Adrenal gland (tissue), 5 donors: Measurements from ENCODE around the gene SCRN3.

Experiments used
- POLR2A ChIP-seq, 2 donors: fragments of 450-650 bp; IDR thresholded peaks; one replicate each; pipeline ENCODE4 v1.6.1; 2017; ENCODE audit warnings: antibody characterized with exemption in 2 of 2, mild to moderate bottlenecking in 2 of 2, moderate library complexity in 1 of 2
- TF ChIP-seq, protein P1 (sequence below), 6 experiments: fragments of 450-650 bp in 4 of 6; fragments of 200-600 bp in 2 of 6; sonication (generic) in 1 of 6; IDR thresholded peaks; 1 replicate in 5 of 6; 2 replicates in 1 of 6; pipeline versions ENCODE4 v1.5.1 to v1.8.0; 2016 to 2021; ENCODE audit warnings: antibody characterized with exemption in 6 of 6, mild to moderate bottlenecking in 2 of 6, moderate library complexity in 1 of 6
- donor health status: DM: no; HTN: no; CAD: no.

GRCh38 chr2:174362949-174363348 lies 32.6 kb upstream of the SCRN3 start:
- TF ChIP-seq, protein P1, sequence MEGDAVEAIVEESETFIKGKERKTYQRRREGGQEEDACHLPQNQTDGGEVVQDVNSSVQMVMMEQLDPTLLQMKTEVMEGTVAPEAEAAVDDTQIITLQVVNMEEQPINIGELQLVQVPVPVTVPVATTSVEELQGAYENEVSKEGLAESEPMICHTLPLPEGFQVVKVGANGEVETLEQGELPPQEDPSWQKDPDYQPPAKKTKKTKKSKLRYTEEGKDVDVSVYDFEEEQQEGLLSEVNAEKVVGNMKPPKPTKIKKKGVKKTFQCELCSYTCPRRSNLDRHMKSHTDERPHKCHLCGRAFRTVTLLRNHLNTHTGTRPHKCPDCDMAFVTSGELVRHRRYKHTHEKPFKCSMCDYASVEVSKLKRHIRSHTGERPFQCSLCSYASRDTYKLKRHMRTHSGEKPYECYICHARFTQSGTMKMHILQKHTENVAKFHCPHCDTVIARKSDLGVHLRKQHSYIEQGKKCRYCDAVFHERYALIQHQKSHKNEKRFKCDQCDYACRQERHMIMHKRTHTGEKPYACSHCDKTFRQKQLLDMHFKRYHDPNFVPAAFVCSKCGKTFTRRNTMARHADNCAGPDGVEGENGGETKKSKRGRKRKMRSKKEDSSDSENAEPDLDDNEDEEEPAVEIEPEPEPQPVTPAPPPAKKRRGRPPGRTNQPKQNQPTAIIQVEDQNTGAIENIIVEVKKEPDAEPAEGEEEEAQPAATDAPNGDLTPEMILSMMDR (IDR thresholded peaks at IDR 0.05), result no peak
- TF ChIP-seq POLR2A (IDR thresholded peaks at IDR 0.05), result no peak
